Peyer's patch (tissue), 4 donors: ENCODE data around the gene NFASC. TPM values are rescaled to one million over a fixed set of nuclear protein-coding genes. Genes with fewer than 3 reads are reported as not detected.

Experiments
- DNase-seq, 3 donors: peaks; one replicate each; pipeline ENCODE4 v3.0.0-alpha.2; 2017 to 2019
- H3K27ac ChIP-seq, 4 donors: fragments of 200-600 bp; sonication (generic); one replicate each; pipeline ENCODE4 v1.5.1; 2016 to 2019
- H3K27me3 ChIP-seq, 2 donors: fragments of 200-600 bp; sonication (generic); one replicate each; pipeline ENCODE4 v1.5.1; 2019
- H3K36me3 ChIP-seq, 3 donors: fragments of 200-600 bp; sonication (generic); one replicate each; pipeline ENCODE4 v1.5.1; 2016 to 2019
- H3K4me1 ChIP-seq, 4 donors: fragments of 200-600 bp; sonication (generic); one replicate each; pipeline ENCODE4 v1.5.1; 2016 to 2019
- H3K4me3 ChIP-seq, 4 donors: fragments of 200-600 bp; sonication (generic); 1 replicate in 3 of 4; 2 replicates in 1 of 4; pipeline ENCODE4 v1.5.1; 2016 to 2019; ENCODE audit warnings: mild to moderate bottlenecking in 1 of 4
- H3K9me3 ChIP-seq, 4 donors: fragments of 200-600 bp; sonication (generic); one replicate each; pipeline ENCODE4 v1.5.1; 2016 to 2019; ENCODE audit warnings: mild to moderate bottlenecking in 1 of 4
- CTCF ChIP-seq, 6 experiments: fragments of 450-650 bp in 4 of 6; fragments of 200-600 bp in 2 of 6; sonication (generic) in 1 of 6; IDR thresholded peaks; one replicate each; pipeline ENCODE4 v1.5.1; 2017 to 2019; ENCODE audit warnings: antibody characterized with exemption in 6 of 6, mild to moderate bottlenecking in 3 of 6, moderate library complexity in 1 of 6
- POLR2A ChIP-seq, 2 donors: fragments of 450-650 bp; IDR thresholded peaks; one replicate each; pipeline ENCODE4 v1.5.1; 2017; ENCODE audit warnings: antibody characterized with exemption in 2 of 2, mild to moderate bottlenecking in 2 of 2, moderate library complexity in 2 of 2
- total RNA-seq, 4 donors: library from RNA; depleted of rRNA; stranded (reverse); fragments of >200 nt; gene quantifications; one replicate each; pipeline ENCODE4 v1.1.0, GENCODE V29; 2016

Gene NFASC
- total RNA-seq, 4 donors from 2014 or later = 3.2 to 90.0 (median 13.2) TPM

- Histone ChIP-seq H3K9me3 (no peaks in the 10 kb centered on the region), H3K36me3 (no peaks in the 10 kb centered on the region), H3K4me3 (no peak overlapping the region), H3K27ac (no peak overlapping the region), H3K27me3 (no peaks in the 10 kb centered on the region), H3K4me1 (no peaks in the 10 kb centered on the region)
- no peak for DNase-seq
- TF ChIP-seq CTCF (IDR thresholded peaks at IDR 0.05) (no peak), POLR2A (IDR thresholded peaks at IDR 0.05) (no peak)
Measured at GRCh38 chr1:205017766-205018165, 147.1 kb downstream of the NFASC start.

GRCh38 chr1:205018381-205018780 is 147.7 kb downstream of the NFASC start:
- H3K27me3 ChIP-seq = no peaks in the 10 kb centered on the region
- H3K4me1 ChIP-seq = no peaks in the 10 kb centered on the region
- H3K9me3 ChIP-seq = no peaks in the 10 kb centered on the region
- no peaks in the 10 kb centered on the region for H3K36me3 ChIP-seq
- no peak overlapping the region for H3K4me3 ChIP-seq
- H3K27ac ChIP-seq = no peak overlapping the region
- no peak for DNase-seq
- TF ChIP-seq POLR2A (IDR thresholded peaks at IDR 0.05) (no peak), CTCF (IDR thresholded peaks at IDR 0.05) (no peak)

GRCh38 chr1:205020466-205020865 is 149.8 kb downstream of the NFASC start:
- Histone ChIP-seq H3K9me3 (no peaks in the 10 kb centered on the region), H3K4me1 (no peaks in the 10 kb centered on the region)
- no peak for DNase-seq

GRCh38 chr1:205024679-205025078 is 154.0 kb downstream of the NFASC start:
- Histone ChIP-seq H3K36me3 (no peaks in the 10 kb centered on the region), H3K9me3 (no peaks in the 10 kb centered on the region), H3K27ac (no peak overlapping the region), H3K27me3 (no peaks in the 10 kb centered on the region), H3K4me3 (no peak overlapping the region), H3K4me1 (no peaks in the 10 kb centered on the region)
- DNase-seq = no peak
- TF ChIP-seq CTCF (IDR thresholded peaks at IDR 0.05) (no peak), POLR2A (IDR thresholded peaks at IDR 0.05) (no peak)

More at GRCh38 chr1:205020466-205020865, 149.8 kb downstream of the NFASC start:
- TF ChIP-seq POLR2A (IDR thresholded peaks at IDR 0.05) (no peak), CTCF (IDR thresholded peaks at IDR 0.05) (no peak)
- Histone ChIP-seq H3K27me3 (no peaks in the 10 kb centered on the region), H3K36me3 (no peaks in the 10 kb centered on the region), H3K4me3 (no peak overlapping the region), H3K27ac (no peak overlapping the region)

- DNase-seq = no peak
- H3K4me3 ChIP-seq = no peak overlapping the region
- no peaks in the 10 kb centered on the region for H3K4me1 ChIP-seq
- no peak for TF ChIP-seq POLR2A (IDR thresholded peaks at IDR 0.05)
- no peak for TF ChIP-seq CTCF (IDR thresholded peaks at IDR 0.05)
- no peaks in the 10 kb centered on the region for H3K9me3 ChIP-seq
- no peaks in the 10 kb centered on the region for H3K27me3 ChIP-seq
- H3K36me3 ChIP-seq = no peaks in the 10 kb centered on the region
- no peak overlapping the region for H3K27ac ChIP-seq
Measured at GRCh38 chr1:205025239-205025638, 154.6 kb downstream of the NFASC start.

GRCh38 chr1:205026181-205026580 is 155.5 kb downstream of the NFASC start:
- Histone ChIP-seq H3K27ac (no peak overlapping the region), H3K4me3 (no peak overlapping the region), H3K9me3 (no peaks in the 10 kb centered on the region), H3K27me3 (no peaks in the 10 kb centered on the region), H3K36me3 (no peaks in the 10 kb centered on the region), H3K4me1 (no peaks in the 10 kb centered on the region)
- DNase-seq = no peak
- no peak for TF ChIP-seq CTCF (IDR thresholded peaks at IDR 0.05)
- TF ChIP-seq POLR2A (IDR thresholded peaks at IDR 0.05) = no peak
